NCI-H1436 (cell line): ENCODE results near the gene RNF133.
A peak's percentile ranks its signal among the peaks of the same experiment; 100 is the strongest.

Experiments
- DNase-seq: peaks from one replicate; lab custom pipeline; 2025; lab: John Stamatoyannopoulos, UW

Gene RNF133, protein sequence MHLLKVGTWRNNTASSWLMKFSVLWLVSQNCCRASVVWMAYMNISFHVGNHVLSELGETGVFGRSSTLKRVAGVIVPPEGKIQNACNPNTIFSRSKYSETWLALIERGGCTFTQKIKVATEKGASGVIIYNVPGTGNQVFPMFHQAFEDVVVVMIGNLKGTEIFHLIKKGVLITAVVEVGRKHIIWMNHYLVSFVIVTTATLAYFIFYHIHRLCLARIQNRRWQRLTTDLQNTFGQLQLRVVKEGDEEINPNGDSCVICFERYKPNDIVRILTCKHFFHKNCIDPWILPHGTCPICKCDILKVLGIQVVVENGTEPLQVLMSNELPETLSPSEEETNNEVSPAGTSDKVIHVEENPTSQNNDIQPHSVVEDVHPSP

DNA sequence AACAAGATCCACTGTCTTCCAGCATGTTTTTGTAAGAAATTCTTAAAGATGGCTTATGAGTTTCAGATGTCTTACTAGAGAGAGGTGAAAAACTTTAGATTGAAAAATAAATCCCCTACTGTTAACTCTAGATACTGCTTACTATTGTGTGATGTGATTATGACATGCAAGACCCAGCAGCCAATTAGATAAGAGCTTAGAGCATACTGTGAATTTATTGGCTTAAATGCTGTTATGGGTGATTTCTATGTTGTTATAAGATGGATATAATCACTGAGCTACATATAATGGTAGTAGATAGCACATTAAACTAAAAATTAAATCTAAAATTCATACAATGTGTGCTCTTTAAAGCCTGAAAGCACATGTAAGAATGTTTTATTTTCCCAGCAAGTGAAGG is at the start of gene RNF133:
TSS of gene RNF133 (minus strand) at position 101 of the 400 bp plus-strand sequence. CDS start 199 bp downstream, outside the sequence.
- DNase-seq, result no peak

DNA sequence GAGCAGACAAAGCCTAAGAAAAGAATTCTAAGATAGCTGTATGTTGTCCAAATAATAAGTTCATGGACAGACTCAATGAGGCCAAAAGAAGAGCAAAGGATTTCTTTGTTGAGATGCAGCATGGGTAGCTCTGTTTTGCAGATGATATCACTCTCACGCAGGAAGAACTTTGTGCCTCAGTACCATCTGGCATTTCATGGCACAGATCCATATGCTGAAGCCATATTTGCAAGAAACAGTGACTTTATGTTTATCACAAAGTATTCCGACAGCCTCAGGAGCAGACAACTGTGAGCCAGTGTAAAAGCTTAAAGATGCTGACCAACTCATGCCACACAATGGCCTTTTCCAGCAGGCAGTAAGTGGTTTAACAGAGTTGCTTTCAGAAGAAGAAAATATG is 49.3 kb upstream of the RNF133 start:
- DNase-seq, result no peak

DNA sequence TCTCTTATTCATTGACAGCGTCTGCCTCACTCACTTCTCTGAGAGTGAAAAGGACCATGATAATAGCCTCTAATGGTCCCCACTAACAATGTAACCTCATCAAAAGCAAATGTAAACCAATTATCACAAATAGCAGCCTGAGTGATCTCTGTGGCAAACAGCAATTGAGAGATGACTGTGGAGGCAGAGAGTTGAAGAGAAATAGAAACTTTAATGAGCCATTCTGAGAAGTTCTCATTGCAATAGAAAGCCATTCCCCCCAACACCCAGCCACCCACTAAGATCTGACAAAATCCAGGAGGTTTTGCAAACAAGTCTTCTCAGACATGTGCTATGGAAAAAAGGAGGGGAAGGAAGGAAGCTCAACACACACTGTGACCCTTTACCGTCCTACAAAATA is 48.0 kb upstream of the RNF133 start:
- DNase-seq, result peak; percentile 73

DNA sequence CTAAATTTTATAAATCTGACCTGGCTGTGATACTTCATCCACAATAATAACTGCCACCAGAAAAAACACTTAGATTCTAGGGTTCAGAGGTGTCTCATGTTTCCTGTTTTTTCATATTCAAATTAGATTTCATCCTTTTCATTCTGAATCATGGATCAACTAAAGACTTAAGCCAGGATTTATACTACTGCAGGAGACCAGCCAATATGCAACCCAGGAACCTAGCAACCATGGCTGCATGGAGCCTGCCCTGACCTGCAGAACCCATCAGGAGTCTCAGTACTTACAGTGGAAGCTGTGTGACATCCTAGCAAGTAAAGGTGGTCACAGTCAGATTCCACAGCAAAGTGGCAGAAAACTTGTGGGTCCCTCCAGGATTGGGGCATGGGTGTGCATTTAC is 44.3 kb upstream of the RNF133 start:
- no peak for DNase-seq

DNA sequence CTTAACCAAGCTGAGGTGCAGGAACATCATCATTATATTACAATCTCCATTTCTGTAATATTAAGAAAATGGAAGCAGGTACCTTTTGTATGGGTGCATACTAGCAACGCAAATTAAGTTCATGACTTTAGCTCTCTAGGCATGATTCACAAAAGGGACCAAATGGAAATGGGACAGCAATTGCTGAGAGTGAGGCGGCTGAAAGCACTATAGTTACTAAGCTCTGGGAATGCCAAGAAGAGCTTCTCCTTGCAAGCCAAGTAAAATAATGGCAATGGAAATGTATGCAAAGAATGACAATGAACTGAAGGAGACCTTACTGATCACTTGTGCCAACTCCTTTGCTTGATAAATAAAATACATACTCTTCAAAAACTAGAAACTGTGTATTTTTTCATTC is 40.0 kb upstream of the RNF133 start:
- no peak for DNase-seq

DNA sequence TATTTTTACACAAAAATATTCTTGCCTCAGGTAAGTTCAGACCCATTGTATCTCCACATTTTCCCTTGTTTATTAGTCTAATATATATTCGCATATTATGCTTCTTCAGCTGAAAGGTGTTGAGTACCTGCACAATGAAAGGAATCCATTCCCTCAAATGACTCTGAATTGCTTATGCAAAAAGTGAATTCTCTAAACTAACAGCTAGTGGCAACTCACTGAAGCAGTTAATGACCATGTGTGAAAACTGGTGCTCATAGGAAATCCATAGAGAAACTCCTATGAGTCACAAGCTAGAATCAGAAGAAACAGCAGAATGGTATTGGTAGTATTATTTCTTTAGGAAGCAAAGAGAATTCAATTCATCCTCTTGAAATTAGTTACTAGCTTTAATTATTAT is 37.3 kb upstream of the RNF133 start:
- DNase-seq, result no peak

DNA sequence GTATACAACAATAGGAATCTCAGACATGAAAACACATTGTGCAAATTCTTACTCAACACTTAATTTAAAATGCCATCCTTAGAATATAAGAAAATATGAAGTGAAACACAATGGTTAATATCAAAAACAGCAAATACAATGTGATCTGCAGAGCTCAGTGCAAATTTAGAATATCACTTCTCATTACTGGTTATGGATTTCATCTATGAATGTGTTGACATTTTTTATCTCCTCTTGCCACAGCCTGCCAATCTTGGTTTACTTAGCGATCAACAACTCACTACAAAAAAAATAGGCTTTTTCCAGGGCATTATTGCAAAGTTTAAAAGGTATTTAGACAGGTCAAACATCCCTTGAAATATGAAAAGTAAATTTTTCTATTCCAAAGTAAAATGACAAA is 28.8 kb upstream of the RNF133 start:
- no peak for DNase-seq

DNA sequence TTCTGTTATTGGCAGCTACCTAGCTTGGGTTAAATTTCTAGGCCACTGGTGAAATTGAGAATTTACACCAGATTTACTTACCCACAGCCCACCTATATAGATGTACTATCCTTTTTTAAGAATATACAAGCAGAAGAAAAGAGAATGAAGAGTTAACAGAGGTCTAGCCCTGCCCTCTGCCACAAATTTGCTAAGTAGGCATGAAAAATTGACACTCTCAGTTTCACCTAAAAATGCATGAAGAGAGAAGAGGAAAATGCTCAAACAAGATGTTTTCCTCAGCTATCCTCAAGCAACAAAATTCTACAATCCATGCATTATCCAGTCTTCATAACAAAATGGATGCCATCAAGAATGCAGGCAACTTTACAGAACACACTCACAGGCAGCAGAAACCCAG is 28.4 kb upstream of the RNF133 start:
- DNase-seq, result no peak

DNA sequence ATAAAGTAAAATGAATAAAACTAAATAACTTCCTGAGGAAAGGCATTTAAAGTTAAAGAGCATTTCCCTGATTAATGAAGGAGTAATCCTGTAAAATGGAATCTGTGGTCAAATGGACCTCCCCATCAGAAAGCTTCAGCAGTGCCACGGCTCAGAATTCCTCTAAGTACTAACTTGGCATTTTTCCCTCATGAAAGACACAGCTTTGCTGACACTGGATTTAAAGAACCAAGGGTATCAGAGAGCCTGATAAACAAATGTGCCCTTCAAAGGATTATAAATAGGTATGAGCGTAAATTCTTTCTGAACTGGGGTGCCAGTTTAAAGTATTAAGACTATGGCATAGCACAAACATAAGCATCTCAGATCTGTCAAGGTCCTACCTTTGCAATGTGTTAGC is 28.0 kb upstream of the RNF133 start:
- DNase-seq, result no peak

DNA sequence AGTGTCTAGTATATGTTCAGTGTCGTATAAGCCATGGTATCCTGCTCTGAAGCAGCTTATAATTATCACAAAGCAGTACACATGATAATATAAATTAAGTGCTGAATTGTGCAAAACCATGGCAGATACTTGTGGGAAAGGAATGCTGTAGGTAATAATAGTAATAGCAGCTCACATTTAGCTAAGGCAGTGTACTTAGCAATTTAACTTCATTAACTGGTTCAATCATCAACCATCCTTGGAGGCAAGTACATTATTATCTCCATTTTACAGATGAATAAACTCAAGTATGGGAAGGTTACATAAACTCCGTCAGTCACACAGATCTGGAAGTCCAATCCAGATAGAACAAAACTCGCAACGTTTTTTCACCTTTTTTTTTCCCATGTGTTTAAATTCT is 25.4 kb upstream of the RNF133 start:
- peak; percentile 14 for DNase-seq

DNA sequence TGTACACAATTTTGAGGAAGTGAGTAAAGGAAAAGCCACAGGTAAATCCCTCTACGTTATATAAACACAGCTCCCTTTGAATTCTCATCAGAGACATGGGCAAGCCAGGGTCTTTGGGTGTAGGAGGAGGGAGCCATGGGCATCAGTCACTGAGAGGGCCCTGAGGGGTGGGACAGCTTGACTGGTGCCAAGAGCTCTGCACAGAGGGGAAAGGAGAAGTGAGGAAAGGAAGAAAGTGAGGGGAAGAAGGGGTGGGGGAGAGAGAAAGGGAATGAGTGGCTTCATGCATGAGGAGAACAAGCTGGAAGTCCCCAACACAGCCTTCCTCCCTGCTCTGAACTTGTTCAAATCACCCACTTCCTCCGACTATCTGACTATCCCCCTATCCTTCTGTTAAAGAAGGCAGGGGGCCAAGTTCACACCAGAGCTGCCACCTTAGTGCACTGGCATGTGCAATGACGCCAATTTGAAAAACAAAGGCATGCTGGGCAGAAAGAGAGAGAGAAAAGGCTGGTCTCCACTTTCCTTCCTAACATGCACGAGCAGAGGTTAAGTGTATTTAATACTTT is 20.2 kb upstream of the RNF133 start:
- no peak for DNase-seq

DNA sequence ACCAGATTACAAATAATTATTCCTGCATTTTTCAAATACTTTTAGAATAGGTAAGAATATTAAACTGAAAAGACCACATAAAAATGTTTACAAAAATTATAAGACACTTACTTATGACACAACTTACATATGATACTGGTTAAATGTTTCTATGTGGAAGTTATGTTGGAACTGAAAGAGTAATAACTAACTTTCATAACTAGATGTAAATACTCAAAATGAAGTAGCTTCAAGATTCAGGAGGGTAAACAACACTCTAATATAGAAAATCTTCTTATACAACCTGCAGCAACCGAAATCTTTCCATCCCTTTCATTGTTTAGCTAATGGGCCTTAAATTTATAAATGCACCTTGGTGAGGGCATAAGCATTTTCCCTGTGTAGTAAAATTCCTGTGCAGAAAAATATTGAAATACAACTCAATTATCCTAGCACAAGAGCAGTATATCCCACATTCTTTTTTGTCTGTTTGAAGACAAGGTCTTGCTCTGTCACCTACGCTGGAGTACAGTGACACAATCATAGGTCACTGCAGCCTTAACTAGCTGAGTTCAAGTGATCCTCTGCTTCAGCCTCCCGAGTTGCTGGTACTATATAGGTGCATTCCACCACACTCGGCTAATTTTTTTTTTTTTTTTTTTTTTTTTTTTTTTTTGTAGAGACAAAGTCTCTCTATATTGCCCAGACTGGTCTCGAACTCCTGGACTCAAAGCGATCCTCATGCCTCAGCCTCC is 18.6 kb upstream of the RNF133 start:
- no peak for DNase-seq

DNA sequence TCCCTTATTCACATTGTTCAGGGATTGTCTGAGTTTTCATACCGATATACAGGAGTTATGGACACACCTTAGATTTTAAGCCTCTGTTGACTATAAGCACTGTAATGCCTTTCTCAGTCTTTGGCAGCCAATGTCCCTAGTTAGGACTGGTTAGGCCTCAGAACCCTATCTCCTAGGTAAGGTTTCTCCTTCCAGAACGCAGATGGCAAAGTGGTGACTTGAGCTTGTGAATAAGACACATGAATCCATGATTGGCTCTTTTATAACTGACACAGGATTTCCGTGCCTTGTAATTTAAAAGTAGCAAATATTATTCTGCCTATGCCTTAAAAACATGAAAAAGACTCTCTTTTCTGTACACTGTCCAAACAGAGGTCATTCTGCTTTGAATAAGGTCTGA is 16.3 kb upstream of the RNF133 start:
- DNase-seq, result no peak

DNA sequence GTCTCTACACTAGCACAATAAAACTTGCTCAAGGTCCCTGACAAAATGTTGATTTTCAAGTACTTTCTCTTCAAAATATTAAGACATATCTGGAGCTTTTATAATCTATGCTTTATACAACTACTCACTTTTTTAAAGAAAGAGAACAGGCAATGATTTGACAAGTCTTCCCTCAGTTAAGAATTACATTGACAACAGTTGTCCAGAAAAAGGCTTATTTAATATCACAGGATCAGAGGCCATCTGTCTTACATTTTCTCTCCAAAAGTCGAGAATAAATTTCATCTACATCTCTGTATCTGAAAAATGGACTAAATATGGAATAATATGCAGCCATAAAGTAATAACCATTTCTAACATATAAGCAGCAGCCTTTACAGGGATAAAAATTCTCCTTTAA is 12.0 kb upstream of the RNF133 start:
- DNase-seq, result no peak

DNA sequence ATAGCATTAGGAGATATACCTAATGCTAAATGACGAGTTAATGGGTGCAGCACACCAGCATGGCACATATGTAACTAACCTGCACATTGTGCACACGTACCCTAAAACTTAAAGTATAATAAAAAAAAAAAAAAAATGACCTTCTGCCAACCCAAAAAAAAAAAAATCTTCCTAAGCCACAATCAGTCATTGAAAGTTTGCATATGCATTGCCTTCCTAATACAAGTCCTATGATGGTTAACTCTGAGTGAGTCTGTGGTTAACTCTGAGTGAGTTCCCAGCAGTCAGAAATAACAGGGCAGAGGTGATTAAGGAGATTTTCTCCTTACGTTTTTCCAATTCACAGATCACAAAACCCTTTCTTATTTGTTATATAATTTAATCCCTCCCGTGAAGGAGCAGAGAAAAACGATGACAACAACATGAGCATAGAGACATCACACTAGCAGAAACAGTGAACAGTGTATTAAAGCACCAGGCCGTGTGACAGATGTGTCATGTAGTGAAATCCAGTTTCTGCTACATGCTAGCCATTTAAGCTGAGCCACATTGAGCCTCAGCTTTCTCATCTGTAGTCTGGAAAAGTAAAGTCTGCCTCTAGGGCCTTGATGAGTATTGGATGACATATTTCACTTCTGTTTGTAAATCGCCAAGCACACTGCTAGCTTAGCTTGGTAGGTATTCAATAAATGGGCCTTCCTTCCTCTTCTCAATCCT is 11.2 kb upstream of the RNF133 start:
- no peak for DNase-seq

DNA sequence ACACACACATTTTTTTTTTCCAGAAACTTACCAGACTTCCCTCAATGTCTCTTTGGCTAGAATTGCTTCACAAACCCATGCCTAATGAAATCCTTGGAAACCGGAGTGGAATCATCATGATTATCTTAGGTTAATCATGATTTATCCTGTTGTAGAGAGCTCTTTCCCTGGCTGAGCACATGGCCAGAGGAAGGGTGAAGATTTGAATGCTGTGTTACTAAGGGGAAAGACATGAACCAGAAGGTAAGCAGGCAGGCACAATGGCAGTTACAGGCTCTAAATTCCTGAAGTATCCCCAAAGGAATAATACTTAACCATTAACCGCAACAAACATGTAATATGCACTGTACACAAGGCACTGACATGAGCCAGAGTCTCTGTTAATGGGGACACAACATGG is 7.9 kb upstream of the RNF133 start:
- no peak for DNase-seq

DNA sequence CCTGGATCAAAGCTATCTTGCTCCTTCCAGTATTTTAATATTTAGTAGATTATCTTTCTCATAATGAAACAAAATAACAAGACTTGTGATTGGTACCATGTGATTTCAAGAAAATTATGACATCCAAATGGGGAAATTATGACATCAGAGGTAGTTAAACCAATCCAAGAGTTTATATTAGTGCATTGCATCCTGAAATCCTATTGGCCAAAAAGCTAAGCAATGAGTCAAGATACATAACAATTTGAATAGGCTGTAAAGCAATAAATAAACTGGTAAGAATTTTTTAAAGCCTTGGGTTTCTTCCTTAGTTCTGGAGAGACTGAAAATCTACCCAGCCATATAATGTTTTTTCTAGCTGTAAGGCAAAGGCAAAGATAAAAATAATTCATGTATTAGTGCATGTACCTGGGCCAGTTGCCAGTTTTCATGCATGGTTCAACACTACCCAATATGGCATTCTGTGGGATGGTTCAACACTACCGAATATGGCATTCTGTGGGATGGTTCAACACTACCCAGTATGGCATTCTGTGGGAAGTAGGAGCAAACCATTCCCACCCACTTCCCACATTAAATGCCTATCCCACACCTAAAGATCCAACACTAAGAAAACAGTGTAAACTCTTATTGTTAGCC is 4.1 kb upstream of the RNF133 start, which contains the start of gene RNF148:
TSS of gene RNF148 (minus strand) at position 51 of the 639 bp plus-strand sequence. CDS start 172 bp downstream, outside the sequence.
- no peak for DNase-seq

DNA sequence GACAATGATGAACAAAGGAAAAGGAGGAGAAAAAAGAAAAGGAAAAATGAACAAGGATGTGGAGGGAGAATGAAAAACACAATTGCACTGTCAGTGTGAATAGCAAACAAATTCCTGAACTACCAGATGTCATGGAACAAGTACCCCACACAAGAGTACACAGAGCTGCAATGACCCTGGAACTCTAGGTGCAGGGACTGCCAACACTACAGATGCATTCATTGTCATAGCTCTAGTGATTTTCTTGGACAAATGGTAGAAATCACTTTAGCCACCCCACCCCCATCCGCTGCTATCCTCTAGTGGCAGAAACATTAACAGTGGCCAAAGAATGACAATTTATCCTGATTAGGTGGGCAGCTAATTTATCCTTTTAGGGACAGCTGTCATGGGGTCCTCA is 3.1 kb downstream of the RNF133 start:
- no peak for DNase-seq

DNA sequence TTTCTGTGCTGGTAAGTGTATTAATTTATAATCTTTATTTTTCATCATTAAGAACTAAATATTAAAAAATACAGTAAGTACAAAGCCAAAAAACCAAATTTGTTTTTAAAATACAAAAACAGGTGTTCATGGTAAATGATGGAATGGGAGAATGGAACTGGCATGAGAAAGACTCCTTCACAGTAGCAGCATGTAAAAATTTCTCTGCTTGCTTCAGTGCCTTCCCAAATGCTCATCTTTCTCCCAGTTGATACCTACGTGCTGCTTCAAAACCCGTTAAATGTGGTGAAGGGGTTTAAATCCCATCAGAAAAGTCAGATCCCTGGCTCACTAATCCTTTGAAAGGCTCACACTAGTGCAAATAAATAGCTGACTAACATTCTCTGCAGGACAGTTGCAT is 4.2 kb downstream of the RNF133 start:
- DNase-seq, result no peak

DNA sequence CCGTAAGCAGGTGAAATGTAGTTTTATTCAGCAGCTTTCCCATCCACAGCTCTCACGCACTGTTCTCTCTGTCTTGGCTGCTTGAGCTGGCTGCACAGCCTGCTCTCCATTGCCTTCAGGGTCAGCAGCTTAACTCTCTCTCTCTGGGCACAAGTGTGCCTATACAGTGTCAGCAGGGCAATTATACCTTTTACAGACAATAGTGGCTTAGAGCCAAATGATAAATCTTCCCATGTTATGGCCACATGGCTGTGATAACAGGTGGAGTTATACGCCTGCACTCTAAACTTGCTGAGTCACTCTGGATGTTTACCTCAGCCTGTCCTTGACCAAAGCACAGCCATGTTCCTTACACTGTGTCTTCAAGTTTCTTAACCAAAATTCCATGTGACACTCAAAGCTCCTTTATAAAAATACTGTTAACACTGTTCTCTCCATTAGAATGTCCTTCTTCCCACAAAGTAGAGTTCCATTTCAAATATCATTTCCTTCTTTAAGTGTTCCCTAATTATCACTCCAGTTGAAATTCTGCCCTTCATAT is 6.1 kb downstream of the RNF133 start:
- no peak for DNase-seq

DNA sequence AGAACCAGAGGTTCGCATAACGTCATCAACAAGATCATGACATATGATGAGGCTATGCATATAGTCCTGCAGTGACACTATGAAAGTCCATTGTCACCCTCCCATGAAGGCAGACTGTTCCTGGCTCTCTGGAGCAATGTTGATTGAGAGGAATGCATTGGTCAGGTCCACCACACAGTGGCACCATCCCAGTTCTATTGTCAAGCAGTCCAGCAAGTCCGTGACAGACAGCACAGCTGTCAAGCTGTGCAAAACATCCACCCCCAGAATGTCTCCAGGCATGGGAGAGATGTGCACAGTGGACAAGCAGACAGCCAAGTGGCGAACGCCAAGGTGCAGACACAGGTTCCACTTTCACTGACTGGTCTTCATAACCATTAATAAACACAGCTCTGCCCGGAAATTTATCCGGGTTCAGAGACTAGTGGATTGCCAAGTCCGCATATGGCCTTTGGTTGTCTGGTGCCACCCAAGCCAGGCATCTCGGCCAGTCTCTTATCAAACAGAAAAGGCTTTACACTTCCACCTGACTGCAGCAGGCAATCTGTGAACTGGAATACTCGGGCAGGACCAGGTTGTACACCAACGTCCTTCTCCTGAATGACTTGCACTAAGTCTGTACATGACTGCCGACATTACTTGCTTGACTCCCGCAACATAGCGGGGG is 7.2 kb downstream of the RNF133 start:
- DNase-seq, result no peak
